ENCODE results near the gene TRPM8. TPM values are rescaled to one million over a fixed set of nuclear protein-coding genes. Genes with fewer than 3 reads are reported as not detected.

TRPM8 gene
- total RNA-seq, 2 donors from 2014 or later: not detected

DNA sequence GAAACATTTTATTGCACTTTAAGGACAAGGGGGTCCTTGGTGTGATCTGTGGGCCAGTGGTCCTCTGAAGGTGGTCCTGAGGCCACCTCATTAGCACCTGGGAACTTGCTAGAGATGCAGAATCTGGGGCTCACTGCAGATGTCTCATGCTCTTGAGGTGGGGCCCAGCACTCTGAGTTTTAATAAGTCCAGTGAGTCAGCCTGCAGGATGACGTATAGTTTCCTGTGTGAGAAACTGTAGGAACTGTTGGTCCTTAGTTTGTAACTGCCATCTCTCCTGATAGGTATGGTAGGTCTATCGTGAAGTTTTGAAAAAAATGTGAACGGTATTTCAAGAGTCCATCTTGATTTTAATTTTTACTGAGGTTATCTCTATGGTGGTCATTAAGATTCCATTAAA lies 2.8 kb downstream of the TRPM8 start:
- Mint-ChIP-seq H3K36me3 (ENCODE audit: low read depth) (no peaks in the 10 kb centered on the region), H3K27ac (no peak overlapping the region), H3K27me3 (ENCODE audit: insufficient read depth) (peaks cover 8% of the 10 kb centered on the region), H3K4me3 (no peak overlapping the region), H3K9me3 (no peaks in the 10 kb centered on the region), H3K4me1 (no peaks in the 10 kb centered on the region)
- Histone ChIP-seq H3K9ac (ENCODE audit: extremely low read depth, low read length, poor library complexity, severe bottlenecking) (no peak overlapping the region), H3K27me3 (ENCODE audit: control insufficient read depth, insufficient read depth, low read length, poor library complexity, severe bottlenecking) (no peaks in the 10 kb centered on the region), H3K27ac (ENCODE audit: low read depth, low read length) (no peak overlapping the region), H3K9me3 (ENCODE audit: control insufficient read depth, low read length) (no peaks in the 10 kb centered on the region), H3K4me3 (ENCODE audit: low read length) (no peak overlapping the region), H3K4me1 (ENCODE audit: control insufficient read depth, insufficient read depth, low read length) (no peaks in the 10 kb centered on the region), H3K36me3 (ENCODE audit: control insufficient read depth, insufficient read depth, low read length) (no peaks in the 10 kb centered on the region)
- WGBS, 2 experiments (ENCODE audit: insufficient coverage in 1 of 2, insufficient read length in 1 of 2): 86 to 100% methylated on average over 1 to 3 of the region's 3 CpGs
- no peak for TF ChIP-seq CTCF (conservative IDR thresholded peaks at IDR 0.05)
- no peak for DNase-seq

DNA sequence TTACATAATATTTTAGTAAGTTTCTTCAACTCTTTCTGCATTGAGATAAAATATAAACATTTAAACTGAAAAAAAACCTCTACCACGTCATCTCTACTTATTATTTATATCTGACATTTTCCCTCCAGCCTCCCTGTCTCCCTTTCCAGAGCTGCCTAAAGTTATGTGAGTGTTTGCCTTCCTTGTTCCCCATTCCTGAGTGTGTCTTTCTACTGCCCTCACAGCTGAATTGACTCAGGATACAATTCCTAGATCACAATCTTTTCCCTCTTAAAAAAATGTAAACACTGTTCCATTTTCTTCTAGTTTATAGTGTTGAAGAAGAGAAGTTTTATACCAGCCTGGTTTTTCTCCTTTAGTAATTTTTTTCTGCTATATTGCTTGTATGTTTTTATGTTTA lies 5.3 kb downstream of the TRPM8 start:
- no peak for TF ChIP-seq CTCF (conservative IDR thresholded peaks at IDR 0.05)
- peaks cover 8% of the 10 kb centered on the region for H3K27me3 Mint-ChIP-seq (ENCODE audit: insufficient read depth)
- H3K27ac Mint-ChIP-seq: no peak overlapping the region
- H3K4me1 ChIP-seq (ENCODE audit: control insufficient read depth, insufficient read depth, low read length): no peaks in the 10 kb centered on the region
- no peak overlapping the region for H3K9ac ChIP-seq (ENCODE audit: extremely low read depth, low read length, poor library complexity, severe bottlenecking)
- no peaks in the 10 kb centered on the region for H3K9me3 ChIP-seq (ENCODE audit: control insufficient read depth, low read length)
- no peak for DNase-seq
- no peaks in the 10 kb centered on the region for H3K36me3 ChIP-seq (ENCODE audit: control insufficient read depth, insufficient read depth, low read length)
- H3K4me3 ChIP-seq (ENCODE audit: low read length): no peak overlapping the region
- no peak overlapping the region for H3K4me3 Mint-ChIP-seq
- WGBS, 2 experiments (ENCODE audit: insufficient coverage in 1 of 2, insufficient read length in 1 of 2): 78% methylated on average over 1 of the region's 1 CpG; no CpG with 5 or more reads in 1 of the 2 experiments
- H3K27ac ChIP-seq (ENCODE audit: low read depth, low read length): no peak overlapping the region
- H3K9me3 Mint-ChIP-seq: no peaks in the 10 kb centered on the region
- no peaks in the 10 kb centered on the region for H3K27me3 ChIP-seq (ENCODE audit: control insufficient read depth, insufficient read depth, low read length, poor library complexity, severe bottlenecking)
- no peaks in the 10 kb centered on the region for H3K4me1 Mint-ChIP-seq
- no peaks in the 10 kb centered on the region for H3K36me3 Mint-ChIP-seq (ENCODE audit: low read depth)

DNA sequence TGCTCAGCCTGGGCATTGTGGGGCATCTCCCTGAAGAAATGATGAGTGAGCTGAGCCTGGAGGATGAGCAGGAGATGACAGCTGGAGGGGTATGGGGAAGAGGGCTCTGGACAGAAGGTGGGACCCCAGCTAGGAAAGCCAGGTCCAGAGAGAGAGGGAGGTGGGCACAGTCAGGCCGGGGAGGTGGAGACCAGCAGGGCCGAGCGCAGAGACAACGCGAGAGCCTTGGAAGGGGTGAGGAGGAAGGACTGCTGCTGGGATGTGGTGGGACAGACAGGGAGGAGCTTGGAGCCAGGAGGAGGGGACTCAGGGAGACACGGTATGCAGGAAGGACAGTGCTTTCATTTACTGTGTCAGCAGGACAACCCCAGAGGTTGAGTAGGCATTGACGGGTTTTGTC lies 8.2 kb downstream of the TRPM8 start:
- H3K9me3 ChIP-seq (ENCODE audit: control insufficient read depth, low read length): no peaks in the 10 kb centered on the region
- no peaks in the 10 kb centered on the region for H3K4me1 ChIP-seq (ENCODE audit: control insufficient read depth, insufficient read depth, low read length)
- H3K36me3 ChIP-seq (ENCODE audit: control insufficient read depth, insufficient read depth, low read length): no peaks in the 10 kb centered on the region
- H3K4me1 Mint-ChIP-seq: peaks cover 6% of the 10 kb centered on the region
- peaks cover 8% of the 10 kb centered on the region for H3K27me3 Mint-ChIP-seq (ENCODE audit: insufficient read depth)
- H3K9me3 Mint-ChIP-seq: no peaks in the 10 kb centered on the region
- WGBS, 2 experiments (ENCODE audit: insufficient coverage in 1 of 2, insufficient read length in 1 of 2): 70 to 81% methylated on average over 2 to 7 of the region's 7 CpGs
- H3K4me3 Mint-ChIP-seq: no peak overlapping the region
- no peak overlapping the region for H3K27ac Mint-ChIP-seq
- no peak for DNase-seq
- no peak overlapping the region for H3K27ac ChIP-seq (ENCODE audit: low read depth, low read length)
- no peak for TF ChIP-seq CTCF (conservative IDR thresholded peaks at IDR 0.05)
- no peak overlapping the region for H3K9ac ChIP-seq (ENCODE audit: extremely low read depth, low read length, poor library complexity, severe bottlenecking)
- no peak overlapping the region for H3K4me3 ChIP-seq (ENCODE audit: low read length)
- H3K36me3 Mint-ChIP-seq (ENCODE audit: low read depth): no peaks in the 10 kb centered on the region
- no peaks in the 10 kb centered on the region for H3K27me3 ChIP-seq (ENCODE audit: control insufficient read depth, insufficient read depth, low read length, poor library complexity, severe bottlenecking)
